DND-41 (cell line): ENCODE data around the gene ATXN1.

Experiments used
- ATAC-seq: fragments of 200-7000 bp; cut with Tn5 transposase; 3 replicates; pipeline ENCODE4 v1.9.1; 2021; ENCODE audit warnings: low read depth; ENCODE audit not compliant: insufficient read depth
- DNase-seq: peaks from one replicate; pipeline ENCODE4 v3.0.0-alpha.2; 2020
- H2AFZ ChIP-seq: 2 replicates; pipeline ENCODE4 v1.6.0; 2012; ENCODE audit warnings: low read depth, low read length
- H3K27ac ChIP-seq: 2 replicates; pipeline ENCODE4 v1.5.1; 2012; ENCODE audit warnings: low read length, inconsistent platforms
- H3K27me3 ChIP-seq: fragments of 200-600 bp; sonication (generic); 2 replicates; pipeline ENCODE4 v1.6.0; 2012; ENCODE audit warnings: low read length, mild to moderate bottlenecking, inconsistent platforms; ENCODE audit not compliant: insufficient read depth, poor library complexity
- H3K36me3 ChIP-seq: 2 replicates; pipeline ENCODE4 v1.5.1; 2012; ENCODE audit warnings: low read length, inconsistent platforms; ENCODE audit not compliant: insufficient read depth
- H3K4me1 ChIP-seq: 2 replicates; pipeline ENCODE4 v1.5.1; 2012; ENCODE audit warnings: mild to moderate bottlenecking, low read length; ENCODE audit not compliant: insufficient read depth
- H3K4me2 ChIP-seq: 2 replicates; pipeline ENCODE4 v1.6.0; 2012; ENCODE audit warnings: mild to moderate bottlenecking, moderate library complexity, low read length, inconsistent platforms; ENCODE audit not compliant: insufficient read depth
- H3K4me3 ChIP-seq, 2 experiments: fragments of 200-600 bp in 1 of 2; shearing (Covaris generic) in 1 of 2; 2 replicates each; pipeline ENCODE4 v1.5.1; 2012 to 2016; ENCODE audit warnings: inconsistent platforms in 2 of 2, low read length in 2 of 2, mild to moderate bottlenecking in 2 of 2, low read depth in 1 of 2, moderate library complexity in 1 of 2
- H3K79me2 ChIP-seq: 2 replicates; pipeline ENCODE4 v1.6.0; 2012; ENCODE audit warnings: low read length, inconsistent platforms; ENCODE audit not compliant: insufficient read depth
- H3K9ac ChIP-seq: 2 replicates; pipeline ENCODE4 v1.6.0; 2012; ENCODE audit warnings: low read depth, mild to moderate bottlenecking, inconsistent platforms, low read length, moderate library complexity
- H3K9me3 ChIP-seq: 2 replicates; pipeline ENCODE4 v1.5.1; 2012; ENCODE audit warnings: low read length, moderate library complexity, mild to moderate bottlenecking, inconsistent platforms; ENCODE audit not compliant: insufficient read depth, severe bottlenecking
- H4K20me1 ChIP-seq: 2 replicates; pipeline ENCODE4 v1.6.0; 2012; ENCODE audit warnings: low read length; ENCODE audit not compliant: insufficient read depth
- CTCF ChIP-seq: IDR thresholded peaks from 2 replicates; pipeline ENCODE4 v1.5.1; 2012; ENCODE audit warnings: borderline replicate concordance, low read length, moderate library complexity, mild to moderate bottlenecking; ENCODE audit not compliant: poor library complexity, severe bottlenecking; ENCODE audit errors: extremely low read depth
- EZH2 ChIP-seq: IDR thresholded peaks from 3 replicates; pipeline ENCODE4 v1.6.1; 2012; ENCODE audit warnings: borderline replicate concordance, low read depth, mild to moderate bottlenecking, moderate library complexity, low read length, inconsistent platforms; ENCODE audit not compliant: severe bottlenecking

Gene ATXN1

GRCh38 chr6:16749516-16750485 lies 11.5 kb downstream of the ATXN1 start:
- Histone ChIP-seq H3K27ac (no peak overlapping the region), H3K4me2 (no peak overlapping the region), H3K4me1 (no peaks in the 10 kb centered on the region), H2AFZ (no peak overlapping the region), H4K20me1 (no peaks in the 10 kb centered on the region), H3K36me3 (no peaks in the 10 kb centered on the region), H3K9me3 (no peaks in the 10 kb centered on the region), H3K27me3 (no peaks in the 10 kb centered on the region), H3K79me2 (no peaks in the 10 kb centered on the region), H3K4me3 (no peak overlapping the region), H3K9ac (no peak overlapping the region)
- ATAC-seq (no peak), DNase-seq (no peak)
- no peak for TF ChIP-seq EZH2
- no peak for TF ChIP-seq CTCF

- H3K79me2 ChIP-seq = no peaks in the 10 kb centered on the region
Measured at GRCh38 chr6:16748025-16748319, 13.3 kb downstream of the ATXN1 start.

GRCh38 chr6:16747232-16748024 lies 13.8 kb downstream of the ATXN1 start:
- H3K9ac ChIP-seq = no peak overlapping the region
- no peak overlapping the region for H3K4me2 ChIP-seq
- no peaks in the 10 kb centered on the region for H3K4me1 ChIP-seq
- no peaks in the 10 kb centered on the region for H3K9me3 ChIP-seq
- ATAC-seq (no peak), DNase-seq (no peak)
- H3K4me3 ChIP-seq = no peak overlapping the region
- peaks cover 3% of the 10 kb centered on the region for H3K27me3 ChIP-seq
- no peak overlapping the region for H2AFZ ChIP-seq
- no peak overlapping the region for H3K27ac ChIP-seq
- H3K36me3 ChIP-seq = no peaks in the 10 kb centered on the region
- H4K20me1 ChIP-seq = peaks cover 4% of the 10 kb centered on the region; the same call in 1 of the 2 replicates
- H3K79me2 ChIP-seq = no peaks in the 10 kb centered on the region
- TF ChIP-seq EZH2 (no peak), CTCF (no peak)

More at GRCh38 chr6:16748025-16748319, 13.3 kb downstream of the ATXN1 start:
- H3K27me3 ChIP-seq = peaks cover 3% of the 10 kb centered on the region
- no peak overlapping the region for H3K9ac ChIP-seq
- H3K4me3 ChIP-seq = no peak overlapping the region
- no peak overlapping the region for H3K27ac ChIP-seq
- no peaks in the 10 kb centered on the region for H3K36me3 ChIP-seq
- DNase-seq (no peak), ATAC-seq (no peak)
- H2AFZ ChIP-seq = no peak overlapping the region
- no peaks in the 10 kb centered on the region for H3K9me3 ChIP-seq
- peaks cover 4% of the 10 kb centered on the region; the same call in 1 of the 2 replicates for H4K20me1 ChIP-seq
- TF ChIP-seq EZH2 = no peak
- TF ChIP-seq CTCF = no peak
- H3K4me2 ChIP-seq = no peak overlapping the region
- H3K4me1 ChIP-seq = no peaks in the 10 kb centered on the region
